T-helper 17 cell (primary cell): ENCODE results near the gene TMEM232. TPM values are rescaled to one million over a fixed set of nuclear protein-coding genes. Genes with fewer than 3 reads are reported as not detected.
"Not testable (repeated sequence)": the region's sequence is repeated elsewhere in the genome, so short reads cannot be mapped to it uniquely, and the experiment has no call there.

ENCODE experiments used
- ATAC-seq: fragments of 150-1000 bp; cut with Tn5 transposase; 2 replicates; pipeline ENCODE4 v1.10.0; 2021; ENCODE audit warnings: mild to moderate bottlenecking, moderate library complexity
- DNase-seq, 3 donors: peaks; one replicate each; pipeline versions ENCODE4 v3.0.0 to v3.0.0-alpha.2; 2020 to 2021
- H3K9me3 ChIP-seq: one replicate; pipeline ENCODE4 v1.7.0; 2013; ENCODE audit warnings: low read length, mild to moderate bottlenecking; ENCODE audit not compliant: control insufficient read depth, poor library complexity, severe bottlenecking
- H3K27ac Mint-ChIP-seq: one replicate; pipeline ENCODE4 v1.8.0; 2022; ENCODE audit warnings: mild to moderate bottlenecking, moderate library complexity, mixed read lengths
- H3K27me3 Mint-ChIP-seq: one replicate; pipeline ENCODE4 v1.8.0; 2022; ENCODE audit warnings: mixed read lengths
- H3K36me3 Mint-ChIP-seq: one replicate; pipeline ENCODE4 v1.8.0; 2022; ENCODE audit warnings: low read depth, mixed read lengths
- H3K4me1 Mint-ChIP-seq: one replicate; pipeline ENCODE4 v1.8.0; 2022; ENCODE audit warnings: mild to moderate bottlenecking, mixed read lengths
- H3K4me3 Mint-ChIP-seq: one replicate; pipeline ENCODE4 v1.8.0; 2022; ENCODE audit warnings: mild to moderate bottlenecking, moderate library complexity, mixed read lengths
- total RNA-seq, 4 donors: library from RNA in 2 of 4; stranded (reverse) in 2 of 4; gene quantifications; one replicate each; pipeline ENCODE4 v1.2.3 and lab custom pipeline; 2022 to 2026

Gene TMEM232
- total RNA-seq, 2 donors from 2014 or later, result 0.94 to 1.6 TPM

DNA sequence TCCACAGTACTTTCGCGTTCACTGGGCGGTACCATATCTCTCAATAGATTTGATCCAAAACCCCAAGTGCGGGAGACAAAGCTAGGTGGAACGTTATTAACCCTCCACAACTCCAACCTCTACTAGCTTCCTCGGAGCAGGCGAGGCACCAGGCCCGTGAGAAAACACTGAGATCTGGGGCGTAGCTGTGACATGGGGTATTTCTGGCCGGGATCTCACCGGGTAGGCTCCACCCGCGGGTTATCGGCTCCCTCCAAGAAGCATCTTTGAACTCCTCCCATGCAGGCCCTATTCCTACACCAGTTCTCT lies 12.0 kb upstream of the TMEM232 start:
- DNase-seq, result peak in 2 of 3 donors; percentile 48 to 54
- peak overlapping the region; percentile 96 for H3K4me3 Mint-ChIP-seq
- H3K36me3 Mint-ChIP-seq, result peaks cover 2% of the 10 kb centered on the region
- no peaks in the 10 kb centered on the region for H3K9me3 ChIP-seq
- peaks cover 8% of the 10 kb centered on the region for H3K27me3 Mint-ChIP-seq
- peaks cover 26% of the 10 kb centered on the region for H3K4me1 Mint-ChIP-seq
- peak overlapping the region; percentile 94 for H3K27ac Mint-ChIP-seq
- peak; percentile 82 for ATAC-seq

DNA sequence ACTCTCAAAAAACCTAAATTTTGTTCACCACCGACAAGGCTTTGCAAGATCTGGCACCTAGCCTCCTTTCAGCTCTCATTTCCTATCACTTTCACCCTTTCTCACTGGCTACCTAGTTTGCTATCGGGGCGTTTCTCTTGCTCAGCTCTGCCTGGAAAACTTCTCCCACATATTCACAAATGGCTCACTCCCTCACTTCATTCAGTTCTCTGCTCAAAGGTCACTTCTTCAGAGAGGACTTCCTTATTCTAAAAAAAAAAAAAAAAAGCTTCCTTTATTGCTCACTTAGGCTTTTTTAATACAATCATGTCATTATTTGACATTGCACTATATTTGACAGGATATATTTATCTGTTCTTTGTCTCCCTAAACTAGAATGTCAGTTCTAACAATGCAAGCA lies 10.3 kb upstream of the TMEM232 start:
- peaks cover 6% of the 10 kb centered on the region for H3K36me3 Mint-ChIP-seq

GRCh38 chr5:110735556-110735955 lies 9.1 kb upstream of the TMEM232 start:
- no peak overlapping the region for H3K4me3 Mint-ChIP-seq
- no peaks in the 10 kb centered on the region for H3K9me3 ChIP-seq
- H3K36me3 Mint-ChIP-seq, result peaks cover 6% of the 10 kb centered on the region
- DNase-seq (no peak), ATAC-seq (no peak)
- H3K27ac Mint-ChIP-seq, result no peak overlapping the region
- H3K27me3 Mint-ChIP-seq, result peaks cover 17% of the 10 kb centered on the region
- H3K4me1 Mint-ChIP-seq, result peaks cover 23% of the 10 kb centered on the region

More for the DNA sequence above, 10.3 kb upstream of the TMEM232 start:
- ATAC-seq (no peak), DNase-seq (no peak)
- H3K4me3 Mint-ChIP-seq, result peak overlapping the region; percentile 74
- peaks cover 23% of the 10 kb centered on the region for H3K4me1 Mint-ChIP-seq
- no peaks in the 10 kb centered on the region for H3K9me3 ChIP-seq
- H3K27ac Mint-ChIP-seq, result peak overlapping the region; percentile 94
- H3K27me3 Mint-ChIP-seq, result peaks cover 17% of the 10 kb centered on the region

GRCh38 chr5:110734101-110734500 lies 7.6 kb upstream of the TMEM232 start:
- Mint-ChIP-seq H3K27ac (no peak overlapping the region), H3K4me3 (no peak overlapping the region), H3K36me3 (peaks cover 6% of the 10 kb centered on the region), H3K4me1 (peaks cover 16% of the 10 kb centered on the region), H3K27me3 (peaks cover 21% of the 10 kb centered on the region)
- no peaks in the 10 kb centered on the region for H3K9me3 ChIP-seq
- ATAC-seq (no peak), DNase-seq (no peak)

DNA sequence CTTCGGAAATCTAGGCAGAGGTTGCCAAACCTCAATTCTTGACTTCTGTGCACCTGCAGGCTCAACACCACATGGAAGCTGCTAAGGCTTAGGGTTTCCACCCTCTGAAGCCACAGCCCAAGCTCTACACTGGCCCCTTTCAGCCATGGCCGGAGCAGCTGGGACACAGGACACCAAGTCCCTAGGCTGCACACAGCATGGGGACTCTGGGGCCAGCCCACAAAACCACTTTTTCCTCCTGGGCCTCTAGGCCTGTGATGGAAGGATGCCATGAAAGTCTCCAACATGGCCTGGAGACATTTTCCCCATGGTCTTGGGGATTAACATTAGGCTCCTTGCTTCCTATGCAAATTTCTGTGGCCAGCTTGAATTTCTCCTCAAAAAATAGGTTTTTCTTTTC lies 5.0 kb upstream of the TMEM232 start:
- not testable (repeated sequence) for DNase-seq, H3K4me1 Mint-ChIP-seq, H3K4me3 Mint-ChIP-seq, H3K9me3 ChIP-seq, H3K36me3 Mint-ChIP-seq, ATAC-seq, H3K27ac Mint-ChIP-seq
- peaks cover 16% of the 10 kb centered on the region for H3K27me3 Mint-ChIP-seq

GRCh38 chr5:110727025-110727314 lies 499 bp upstream of the TMEM232 start:
- Mint-ChIP-seq H3K36me3 (peaks cover 1% of the 10 kb centered on the region), H3K4me1 (peaks cover 9% of the 10 kb centered on the region), H3K4me3 (peak overlapping the region; percentile 88), H3K27ac (no peak overlapping the region), H3K27me3 (peaks cover 6% of the 10 kb centered on the region)
- DNase-seq (no peak), ATAC-seq (peak; percentile 74)
- no peaks in the 10 kb centered on the region for H3K9me3 ChIP-seq

DNA sequence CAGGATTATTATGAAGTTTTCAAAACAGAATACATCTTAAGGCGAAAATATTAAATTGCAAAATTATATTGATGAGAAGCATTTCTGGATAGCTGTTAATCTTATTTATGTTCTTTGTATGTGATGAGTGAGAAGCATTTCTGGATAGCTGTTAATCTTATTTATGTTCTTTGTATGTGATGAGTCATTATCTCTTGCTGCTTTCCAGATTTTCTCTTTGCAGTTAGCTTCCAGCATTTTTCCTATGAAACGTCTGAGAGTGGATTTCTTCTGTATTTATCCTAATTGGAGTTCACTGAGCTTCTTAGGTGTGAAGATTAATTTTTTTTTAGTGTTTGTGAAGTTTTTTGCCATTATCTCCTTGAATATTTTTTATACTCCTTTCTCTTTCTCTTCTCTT lies 8.2 kb downstream of the TMEM232 start:
- Mint-ChIP-seq H3K4me1 (no peaks in the 10 kb centered on the region), H3K36me3 (no peaks in the 10 kb centered on the region), H3K4me3 (no peak overlapping the region), H3K27me3 (peaks cover 13% of the 10 kb centered on the region), H3K27ac (no peak overlapping the region)
- H3K9me3 ChIP-seq, result no peaks in the 10 kb centered on the region
- ATAC-seq, result no peak
- no peak for DNase-seq

GRCh38 chr5:110716247-110717245 lies 9.9 kb downstream of the TMEM232 start:
- H3K27ac Mint-ChIP-seq, result no peak overlapping the region
- H3K9me3 ChIP-seq, result no peaks in the 10 kb centered on the region
- H3K36me3 Mint-ChIP-seq, result no peaks in the 10 kb centered on the region

GRCh38 chr5:110707260-110707844 lies 19.1 kb downstream of the TMEM232 start:
- Mint-ChIP-seq H3K4me3 (no peak overlapping the region), H3K36me3 (no peaks in the 10 kb centered on the region), H3K27me3 (peaks cover 26% of the 10 kb centered on the region), H3K4me1 (no peaks in the 10 kb centered on the region), H3K27ac (no peak overlapping the region)
- H3K9me3 ChIP-seq, result peaks cover 3% of the 10 kb centered on the region
- DNase-seq (no peak), ATAC-seq (no peak)

More at GRCh38 chr5:110716247-110717245, 9.9 kb downstream of the TMEM232 start:
- ATAC-seq (no peak), DNase-seq (no peak)
- Mint-ChIP-seq H3K27me3 (peaks cover 13% of the 10 kb centered on the region), H3K4me3 (no peak overlapping the region), H3K4me1 (no peaks in the 10 kb centered on the region)

DNA sequence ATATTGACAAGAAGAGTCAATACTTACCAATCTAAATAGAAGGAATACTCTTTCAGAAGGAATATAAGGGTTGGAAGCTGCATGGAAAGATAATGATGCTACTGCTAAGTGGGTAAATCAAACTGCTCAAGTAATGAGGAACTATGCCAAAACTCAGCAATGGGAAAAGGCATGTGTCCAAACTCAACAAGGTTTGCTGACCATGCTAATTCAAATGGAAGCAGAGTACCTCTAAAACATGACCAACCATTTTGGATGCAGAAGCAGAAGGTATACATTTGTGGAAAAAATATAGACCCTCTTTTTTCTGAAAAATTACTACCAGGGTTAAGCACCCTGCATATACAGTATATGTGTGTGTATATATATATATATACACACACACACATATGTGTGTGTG lies 21.1 kb downstream of the TMEM232 start:
- DNase-seq (no peak), ATAC-seq (no peak)
- peaks cover 3% of the 10 kb centered on the region for H3K9me3 ChIP-seq
- H3K4me3 Mint-ChIP-seq, result no peak overlapping the region
- no peak overlapping the region for H3K27ac Mint-ChIP-seq
- no peaks in the 10 kb centered on the region for H3K36me3 Mint-ChIP-seq
- H3K4me1 Mint-ChIP-seq, result no peaks in the 10 kb centered on the region
- peaks cover 28% of the 10 kb centered on the region for H3K27me3 Mint-ChIP-seq

- ATAC-seq (no peak), DNase-seq (no peak)
- no peaks in the 10 kb centered on the region for H3K9me3 ChIP-seq
- H3K4me1 Mint-ChIP-seq, result no peaks in the 10 kb centered on the region
- H3K36me3 Mint-ChIP-seq, result no peaks in the 10 kb centered on the region
- H3K27ac Mint-ChIP-seq, result no peak overlapping the region
- H3K27me3 Mint-ChIP-seq, result peaks cover 21% of the 10 kb centered on the region
- H3K4me3 Mint-ChIP-seq, result no peak overlapping the region
Observed at GRCh38 chr5:110703481-110703880, 23.0 kb downstream of the TMEM232 start.

DNA sequence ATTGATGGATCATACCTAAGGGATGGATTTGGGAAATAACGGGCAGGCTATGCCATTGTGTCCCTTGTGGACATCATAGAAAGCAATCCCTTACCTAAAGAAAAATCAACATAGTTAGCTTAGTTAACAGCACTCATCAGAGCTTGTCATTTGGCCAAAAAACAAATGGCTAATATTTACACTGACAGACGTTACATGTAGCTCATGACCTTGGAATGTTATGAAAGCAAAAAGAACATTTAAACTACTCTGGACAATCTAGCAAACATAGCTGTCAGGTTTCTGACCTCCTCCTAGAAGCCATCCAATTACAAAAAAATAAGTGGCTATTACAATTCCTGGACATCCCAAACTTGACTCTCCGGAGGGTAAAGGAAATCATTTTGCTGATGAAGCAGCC lies 23.8 kb downstream of the TMEM232 start:
- no peaks in the 10 kb centered on the region for H3K4me1 Mint-ChIP-seq
- no peak for DNase-seq
- no peak overlapping the region for H3K4me3 Mint-ChIP-seq
- H3K27me3 Mint-ChIP-seq, result peaks cover 19% of the 10 kb centered on the region
- H3K36me3 Mint-ChIP-seq, result no peaks in the 10 kb centered on the region
- H3K9me3 ChIP-seq, result no peaks in the 10 kb centered on the region
- no peak overlapping the region for H3K27ac Mint-ChIP-seq
- ATAC-seq, result no peak

DNA sequence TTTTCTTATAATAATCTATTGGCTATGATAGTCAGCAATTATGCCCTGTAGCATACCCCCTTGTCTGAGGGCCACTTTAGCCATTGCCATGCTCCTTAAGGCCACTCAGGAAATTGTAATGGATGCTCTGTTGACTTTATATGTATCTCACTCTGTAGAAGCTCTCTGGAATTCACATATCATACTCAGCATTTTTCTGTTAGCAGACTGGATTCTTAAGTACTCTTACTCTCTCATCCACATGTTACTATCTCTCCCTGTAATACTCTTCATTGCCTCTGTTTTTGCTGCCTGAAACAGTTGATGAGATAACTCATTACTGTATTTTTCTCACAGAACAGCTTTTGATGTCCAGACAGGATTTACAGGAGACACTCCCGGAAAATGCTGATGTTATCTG lies 24.2 kb downstream of the TMEM232 start:
- ATAC-seq, result no peak
- no peaks in the 10 kb centered on the region for H3K36me3 Mint-ChIP-seq
- peaks cover 19% of the 10 kb centered on the region for H3K27me3 Mint-ChIP-seq
- no peaks in the 10 kb centered on the region for H3K9me3 ChIP-seq
- H3K27ac Mint-ChIP-seq, result no peak overlapping the region
- no peak for DNase-seq
- no peak overlapping the region for H3K4me3 Mint-ChIP-seq
- no peaks in the 10 kb centered on the region for H3K4me1 Mint-ChIP-seq

DNA sequence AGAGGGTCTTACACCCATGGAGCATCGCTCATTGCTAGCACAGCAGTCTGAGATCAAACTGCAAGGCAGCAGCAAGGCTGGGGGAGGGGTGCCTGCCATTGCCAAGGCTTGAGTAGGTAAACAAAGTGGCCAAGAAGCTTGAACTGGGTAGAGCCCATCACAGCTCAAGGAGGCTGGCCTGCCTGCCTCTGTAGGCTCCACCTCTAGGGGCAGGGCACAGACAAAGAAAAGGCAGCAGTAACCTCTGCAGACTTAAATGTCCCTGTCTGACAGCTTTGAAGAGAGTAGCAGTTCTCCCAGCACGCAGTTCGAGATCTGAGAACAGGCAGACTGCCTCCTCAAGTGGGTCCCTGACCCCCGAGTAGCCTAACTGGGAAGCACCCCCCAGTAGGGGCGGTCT lies 33.8 kb downstream of the TMEM232 start:
- ATAC-seq, H3K4me1 Mint-ChIP-seq, H3K36me3 Mint-ChIP-seq, H3K4me3 Mint-ChIP-seq, H3K27ac Mint-ChIP-seq, DNase-seq, H3K9me3 ChIP-seq, H3K27me3 Mint-ChIP-seq: not testable (repeated sequence)
